Measurements from ENCODE around the gene ZNF521.
"Not testable (repeated sequence)": the region's sequence is repeated elsewhere in the genome, so short reads cannot be mapped to it uniquely, and the experiment has no call there.

ZNF521 gene

DNA sequence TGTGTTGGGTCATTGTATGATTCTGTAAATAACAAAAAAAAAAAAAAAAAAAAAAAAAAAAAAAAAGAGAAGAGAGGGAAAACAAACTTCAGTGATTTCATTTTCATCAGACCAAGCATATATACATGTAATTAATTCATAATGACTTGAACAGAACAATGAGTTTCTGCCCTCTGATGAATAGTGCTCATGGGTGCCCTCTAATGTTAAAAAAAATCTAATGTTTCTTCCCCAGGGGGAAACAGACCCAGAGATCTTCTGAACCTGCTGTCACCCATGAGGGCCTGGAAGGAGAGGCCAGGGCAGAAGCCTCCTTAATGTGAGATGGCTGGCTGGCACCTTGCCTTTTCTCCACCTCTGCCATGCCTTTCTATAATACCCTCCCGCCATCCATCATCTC lies 289.2 kb downstream of the ZNF521 start:
- DNase-seq, result no peak

DNA sequence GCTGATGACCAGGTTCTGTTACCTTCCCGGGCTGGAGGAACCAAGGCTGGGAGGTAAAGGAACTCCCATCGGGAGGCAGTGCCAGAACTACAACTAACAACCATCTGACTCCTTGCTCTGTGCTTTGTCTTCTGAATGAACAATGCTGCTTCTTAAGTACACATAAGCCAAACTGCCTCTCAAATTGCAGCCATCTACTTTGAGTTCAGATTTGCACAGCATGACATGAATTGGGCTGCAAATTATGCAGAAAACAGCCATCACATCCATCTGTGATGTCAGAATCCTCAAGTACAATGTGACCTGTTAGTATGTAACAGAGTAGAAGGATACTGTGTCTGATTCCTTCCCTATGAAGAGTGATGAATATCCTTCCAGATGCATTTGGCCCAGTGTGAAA lies 290.6 kb downstream of the ZNF521 start:
- no peak for DNase-seq

DNA sequence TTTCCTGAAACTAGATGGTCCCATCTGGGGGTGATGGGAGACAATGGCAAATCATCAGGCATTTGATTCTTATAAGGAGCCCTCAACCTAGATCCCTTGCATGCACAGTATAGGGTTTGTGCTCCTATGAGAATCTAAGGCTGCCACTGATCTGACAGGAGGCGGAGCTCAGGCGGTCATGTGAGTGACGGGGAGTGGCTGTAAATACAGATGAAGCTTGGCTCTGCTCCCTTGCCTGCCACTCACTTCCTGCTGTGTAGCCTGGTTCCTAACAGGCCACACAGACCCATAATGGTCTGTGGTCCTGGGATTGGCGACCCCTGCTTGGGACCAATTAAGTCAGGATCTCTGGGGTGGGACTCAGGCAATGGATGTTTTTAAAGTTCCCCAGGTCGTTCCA lies 293.4 kb downstream of the ZNF521 start:
- no peak for DNase-seq

GRCh38 chr18:25057491-25058050 lies 294.4 kb downstream of the ZNF521 start:
- DNase-seq, result no peak

DNA sequence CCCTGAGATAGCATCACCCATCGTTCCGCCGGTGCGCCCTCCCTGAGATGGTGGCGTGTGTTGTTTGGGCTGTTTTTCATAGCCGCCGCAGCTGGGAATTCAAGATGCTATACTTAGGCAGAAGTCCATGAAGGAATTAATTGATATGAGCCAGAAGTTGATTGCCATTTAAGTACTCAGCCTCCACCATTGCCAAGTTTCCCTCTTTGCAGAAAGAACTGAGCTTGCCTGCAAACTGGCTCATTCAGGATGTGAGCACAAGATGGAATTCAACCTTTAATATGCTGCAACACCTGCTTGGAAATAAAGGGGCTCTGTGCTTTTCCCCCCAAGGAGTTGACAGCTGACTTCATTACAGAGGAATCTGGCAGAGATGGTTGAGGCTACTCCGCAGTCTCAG lies 295.5 kb downstream of the ZNF521 start:
- no peak for DNase-seq

DNA sequence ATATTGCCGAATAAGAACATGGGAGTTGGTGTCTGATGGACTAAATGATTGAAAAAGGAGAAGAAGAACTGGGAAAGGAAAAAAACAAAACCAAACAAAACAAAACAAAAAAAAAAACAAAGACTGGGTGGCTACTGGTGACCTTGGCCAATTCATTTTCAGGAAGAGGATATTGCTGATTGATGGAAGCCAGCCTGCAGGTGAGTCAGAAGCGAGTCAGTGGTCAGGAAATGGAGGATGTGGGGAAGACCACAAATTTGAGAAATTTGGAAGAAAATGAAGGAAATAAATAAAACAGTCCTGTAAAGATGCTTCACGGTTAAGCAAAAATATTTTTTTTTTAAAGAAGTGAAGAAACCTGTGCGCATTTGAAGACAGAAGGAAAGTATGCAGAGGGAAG lies 296.9 kb downstream of the ZNF521 start:
- no peak for DNase-seq

DNA sequence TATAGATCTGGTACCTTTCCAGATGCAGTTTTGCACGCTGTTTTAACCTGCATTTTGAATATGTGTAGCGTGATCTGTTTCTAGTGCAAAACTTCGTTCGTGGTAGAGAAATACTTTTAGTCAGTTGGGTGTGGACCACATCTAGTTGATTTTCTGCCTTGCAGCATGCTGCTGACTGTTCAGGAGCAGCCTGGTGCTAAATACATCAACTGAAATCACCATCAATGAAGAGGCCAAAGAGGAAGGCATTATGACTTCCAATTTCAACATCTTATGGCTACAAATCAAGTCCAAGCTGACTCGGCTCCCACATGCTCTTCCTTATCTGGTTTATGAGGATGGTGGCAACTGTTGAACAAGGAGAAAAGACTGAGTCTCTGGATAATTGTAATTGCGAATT lies 298.5 kb downstream of the ZNF521 start:
- DNase-seq, result no peak

DNA sequence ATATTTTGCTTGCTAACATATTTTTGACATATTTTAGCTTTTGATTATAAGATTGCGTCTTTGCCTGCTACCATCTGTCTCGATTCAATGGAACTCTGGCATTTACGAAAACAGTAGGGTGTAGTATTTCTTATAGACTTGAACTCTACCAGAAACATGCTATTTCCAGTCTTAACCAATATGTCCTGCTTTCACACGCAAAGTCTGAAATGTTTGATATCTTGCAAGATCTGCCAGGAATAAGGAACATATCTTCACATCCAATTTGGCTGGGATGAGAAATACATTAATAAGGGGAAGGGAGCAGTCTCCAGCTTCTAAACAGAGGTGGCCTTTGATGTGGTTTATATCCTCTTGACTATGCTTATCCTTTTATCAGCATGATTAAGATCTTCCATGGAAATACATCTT lies 299.4 kb downstream of the ZNF521 start:
- no peak for DNase-seq

DNA sequence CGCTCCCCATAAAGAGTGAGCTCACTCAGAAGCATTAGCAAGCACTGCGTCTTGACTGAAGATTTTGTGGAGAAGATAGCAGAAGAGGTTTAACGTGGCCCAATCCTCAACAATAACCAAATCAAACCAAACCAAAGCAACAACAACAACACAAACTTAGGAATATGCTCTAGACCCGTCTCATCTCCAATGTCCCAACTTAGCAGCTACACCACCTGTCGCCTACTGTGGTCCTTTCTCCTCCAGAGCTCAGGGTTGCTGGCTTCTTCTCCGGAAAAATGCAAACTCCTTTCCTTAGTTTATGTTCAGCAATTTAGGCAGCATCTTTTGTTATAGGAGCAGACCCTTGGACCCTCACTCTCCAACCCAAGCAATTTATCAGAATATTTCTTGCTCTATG lies 301.4 kb downstream of the ZNF521 start:
- no peak for DNase-seq

DNA sequence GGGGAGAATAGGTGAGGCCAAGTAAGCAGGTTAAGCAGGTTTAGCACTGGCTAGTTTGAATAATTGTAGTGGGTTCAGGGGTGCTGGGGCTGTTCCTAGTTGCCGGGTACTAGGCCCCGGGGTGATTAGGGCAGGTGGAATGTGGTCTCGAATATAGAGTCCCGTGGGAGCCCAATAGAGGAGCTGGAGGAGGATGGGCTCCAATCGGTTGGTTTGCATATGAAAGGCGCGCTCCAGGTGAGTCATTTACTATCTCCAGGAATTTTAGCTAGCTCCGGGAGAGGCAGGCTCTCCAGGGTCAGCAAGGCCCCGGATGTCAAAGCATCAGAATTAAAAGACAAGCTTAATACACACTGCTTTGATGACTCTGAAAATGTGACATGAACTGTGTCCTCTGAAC lies 304.0 kb downstream of the ZNF521 start:
- no peak for DNase-seq

GRCh38 chr18:25047421-25047820 lies 304.5 kb downstream of the ZNF521 start:
- no peak for DNase-seq

DNA sequence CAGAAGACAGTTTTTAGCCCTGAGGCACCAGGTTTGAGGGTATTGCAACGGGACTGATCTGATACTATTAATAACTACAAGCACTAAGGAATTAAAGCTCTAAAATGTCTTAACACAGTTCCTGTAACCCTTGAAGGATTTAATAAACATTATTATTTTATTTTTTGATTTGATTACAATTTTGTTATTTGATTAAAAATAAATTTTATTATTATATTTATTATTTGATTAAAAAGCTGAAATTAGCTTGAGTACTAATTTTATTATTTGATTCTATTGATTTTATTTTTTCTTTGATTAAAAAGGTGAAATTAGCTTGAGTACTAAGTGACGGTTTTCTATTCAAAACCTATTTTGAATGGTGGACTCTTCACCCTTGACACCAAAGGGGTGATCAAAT lies 307.3 kb downstream of the ZNF521 start:
- DNase-seq, result no peak

DNA sequence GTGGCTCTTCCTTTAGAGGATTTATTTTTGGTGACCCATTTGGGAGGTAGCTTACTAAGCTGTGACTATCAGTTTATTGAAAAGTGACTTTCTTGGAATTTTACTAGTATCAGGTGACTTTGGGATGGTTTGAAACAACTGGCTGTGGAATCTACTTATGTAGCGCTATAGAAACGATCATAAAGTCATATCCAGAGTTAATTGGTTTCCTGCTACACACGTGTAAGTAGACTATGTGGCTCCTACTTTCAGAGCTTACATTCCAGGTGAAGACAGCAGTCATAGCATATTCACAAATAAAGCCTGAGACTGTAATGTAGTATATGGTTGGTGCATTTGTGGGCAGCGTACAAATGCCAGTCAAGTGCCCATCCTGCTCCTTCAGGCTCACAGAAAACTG lies 308.9 kb downstream of the ZNF521 start:
- no peak for DNase-seq

DNA sequence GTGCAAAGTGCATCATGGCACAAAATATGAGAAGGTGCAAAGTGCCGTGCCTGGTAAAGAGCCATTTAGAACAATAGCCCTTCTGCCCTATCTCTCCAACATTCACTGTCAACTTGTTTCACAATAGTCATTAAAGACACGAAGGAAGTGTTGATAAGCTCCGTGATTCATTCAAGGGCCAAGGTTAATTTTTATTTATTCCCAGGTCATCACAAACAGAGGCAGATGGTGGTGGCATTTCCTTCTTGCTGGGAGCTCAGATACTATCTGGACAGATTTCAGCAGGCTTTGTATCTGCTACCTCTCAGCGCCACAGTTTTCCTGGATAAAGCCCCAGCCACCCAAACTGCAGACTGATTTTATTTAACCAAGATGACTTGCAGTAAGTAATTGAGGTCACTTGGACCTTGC lies 309.3 kb downstream of the ZNF521 start:
- no peak for DNase-seq

DNA sequence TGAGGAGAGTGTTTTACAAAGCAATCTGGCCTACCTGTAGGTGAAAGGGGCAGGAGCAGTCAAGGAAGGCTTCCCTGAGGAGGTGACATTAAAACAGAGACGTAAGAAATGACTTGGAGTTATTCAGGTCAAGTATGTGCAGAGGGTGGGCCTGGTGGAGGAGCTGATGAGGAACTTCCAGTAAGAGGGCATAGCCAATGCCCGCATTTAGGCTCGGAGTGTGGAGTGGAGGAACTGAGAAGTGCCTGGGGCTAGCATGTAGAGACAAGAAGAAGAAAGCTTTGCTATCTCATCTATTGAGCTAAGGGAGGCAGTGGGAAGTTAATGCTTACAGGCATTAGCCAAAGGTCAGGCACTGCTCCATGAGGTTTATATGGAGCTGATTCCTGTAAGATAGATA lies 312.2 kb downstream of the ZNF521 start:
- no peak for DNase-seq

DNA sequence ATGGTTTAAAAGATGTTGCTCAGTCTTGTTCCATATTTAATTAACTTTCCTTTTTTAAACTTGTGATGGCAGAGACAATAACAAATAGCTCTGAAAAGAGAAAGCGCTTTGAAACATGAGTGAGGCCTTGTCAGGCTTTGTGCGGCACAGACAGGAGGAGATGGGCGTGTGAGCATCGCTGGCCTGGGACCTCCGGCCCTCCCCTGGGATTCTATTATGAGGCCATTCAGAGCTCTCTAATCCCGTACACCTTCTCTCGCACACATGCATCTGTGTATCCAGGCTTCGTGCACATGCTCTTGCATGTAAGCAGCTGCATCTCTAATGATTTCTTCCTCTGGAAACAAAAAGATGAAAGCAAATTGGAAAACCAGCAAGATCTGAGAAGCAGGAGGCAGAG lies 313.7 kb downstream of the ZNF521 start:
- no peak for DNase-seq

DNA sequence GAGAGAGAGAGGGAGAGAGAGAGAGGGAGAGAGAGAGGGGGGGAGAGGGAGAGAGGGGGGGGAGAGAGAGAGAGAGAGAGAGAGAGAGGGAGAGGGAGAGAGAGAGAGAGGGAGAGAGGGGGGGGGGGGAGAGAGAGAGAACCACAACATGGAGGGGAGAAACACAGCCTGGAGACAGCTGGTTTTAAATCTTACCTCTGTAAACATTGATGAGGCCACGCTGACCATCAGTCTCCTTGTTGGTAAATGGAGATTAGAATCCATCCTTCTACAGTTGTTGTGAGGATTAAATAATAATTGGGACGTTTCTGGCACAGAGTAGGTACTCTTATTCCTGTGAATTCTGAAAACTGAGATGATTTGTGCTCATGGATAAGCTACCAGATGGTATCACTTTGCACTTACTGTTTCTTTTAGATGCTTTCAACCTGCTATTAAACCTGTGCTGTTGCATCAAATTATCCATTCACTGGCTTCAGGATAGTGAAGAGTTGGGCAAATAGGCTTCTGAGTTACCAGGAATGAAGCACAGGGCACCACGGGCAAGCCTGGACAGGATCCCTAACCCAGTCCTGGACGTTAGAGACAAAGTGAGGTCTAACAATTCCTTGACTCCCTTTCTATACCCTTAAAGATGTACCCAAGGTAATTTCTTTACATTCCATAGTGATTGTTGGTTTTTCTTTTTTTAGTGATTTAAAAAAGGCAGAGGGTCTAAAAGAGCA lies 318.1 kb downstream of the ZNF521 start:
- no peak for DNase-seq

DNA sequence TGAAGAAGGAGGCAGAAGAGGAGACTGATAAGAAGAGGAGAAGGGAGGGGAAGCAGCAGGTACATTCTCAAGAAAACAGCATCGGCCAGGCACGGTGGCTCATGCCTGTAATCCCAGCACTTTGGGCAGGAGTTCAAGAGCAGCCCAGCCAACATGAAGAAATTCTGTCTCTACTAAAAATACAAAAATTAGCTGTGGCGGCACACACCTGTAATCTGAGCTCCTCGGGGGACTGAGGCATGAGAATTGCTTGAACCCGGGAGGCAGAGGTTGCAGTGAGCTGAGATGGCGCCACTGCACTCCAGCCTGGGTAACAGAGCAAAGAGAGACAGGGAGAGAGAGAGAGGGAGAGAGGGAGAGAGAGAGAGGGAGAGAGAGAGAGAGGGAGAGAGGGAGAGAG lies 318.8 kb downstream of the ZNF521 start:
- DNase-seq, result not testable (repeated sequence)

GRCh38 chr18:25029802-25030201 lies 322.2 kb downstream of the ZNF521 start:
- no peak for DNase-seq

GRCh38 chr18:25019931-25020330 lies 332.0 kb downstream of the ZNF521 start:
- no peak for DNase-seq

GRCh38 chr18:25019086-25019860 lies 332.7 kb downstream of the ZNF521 start:
- no peak for DNase-seq

GRCh38 chr18:25016666-25017065 lies 335.3 kb downstream of the ZNF521 start:
- DNase-seq, result no peak

- no peak for DNase-seq
Measured at GRCh38 chr18:25016181-25016580, 335.8 kb downstream of the ZNF521 start.
